ENCODE results near the gene ERGIC3. TPM values are rescaled to one million over a fixed set of nuclear protein-coding genes. Genes with fewer than 3 reads are reported as not detected.

ERGIC3 gene
- total RNA-seq, 1 donor from 2014 or later: 168 TPM

GRCh38 chr20:35562541-35563110 is 20.7 kb downstream of the ERGIC3 start:
- ATAC-seq: no peak

DNA sequence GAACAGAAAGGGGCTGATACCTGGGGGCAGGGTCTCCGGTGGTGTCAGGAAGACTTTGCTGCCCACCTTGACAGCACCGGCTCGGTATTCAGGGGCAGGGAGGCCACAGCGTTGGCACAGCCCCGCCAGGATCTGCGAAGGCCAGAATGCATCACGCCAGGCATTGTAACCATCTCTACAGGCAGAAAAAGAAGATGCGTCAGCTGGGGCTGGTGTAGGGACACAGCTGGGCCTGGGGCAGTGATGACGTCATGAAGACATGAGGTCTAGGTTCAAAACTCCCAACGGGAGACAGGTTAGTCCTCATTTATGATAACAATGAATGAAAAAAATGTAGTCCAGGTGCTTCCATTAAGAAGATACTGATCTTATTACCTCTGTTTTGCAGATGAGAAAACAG is 22.0 kb downstream of the ERGIC3 start:
- ATAC-seq: no peak

GRCh38 chr20:35564905-35565304 is 23.0 kb downstream of the ERGIC3 start:
- ATAC-seq: no peak

DNA sequence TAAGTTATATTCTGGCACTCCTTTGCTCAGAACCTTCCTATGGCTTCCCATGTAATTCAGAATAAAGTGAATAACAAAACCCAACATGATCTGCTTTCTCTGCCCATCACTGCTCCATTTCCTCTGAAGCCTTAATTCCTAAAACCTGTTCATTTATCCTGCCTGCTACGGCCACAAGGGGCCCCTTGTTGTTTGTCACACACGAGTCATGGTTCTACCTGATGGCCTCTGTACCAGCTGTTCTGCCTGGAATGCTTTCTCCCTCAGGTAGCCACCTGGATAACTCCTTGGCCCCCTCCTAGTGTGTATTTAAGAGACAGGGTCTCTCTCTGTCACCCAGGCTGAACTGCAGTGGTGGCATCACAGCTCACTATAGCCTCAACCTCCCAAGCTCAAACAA is 26.8 kb downstream of the ERGIC3 start:
- peak; percentile 64 for ATAC-seq

GRCh38 chr20:35571555-35571954 is 29.7 kb downstream of the ERGIC3 start:
- no peak for ATAC-seq

- ATAC-seq: no peak
These were observed 31.0 kb downstream of the ERGIC3 start for GRCh38 chr20:35572838-35573237.

- ATAC-seq: peak; percentile 97
These were observed 34.1 kb downstream of the ERGIC3 start for GRCh38 chr20:35575958-35576357.

- peak; percentile 35 for ATAC-seq
These were observed 34.9 kb downstream of the ERGIC3 start for GRCh38 chr20:35576816-35577215.

- no peak for ATAC-seq
These were observed 36.6 kb downstream of the ERGIC3 start for GRCh38 chr20:35578469-35578868.

DNA sequence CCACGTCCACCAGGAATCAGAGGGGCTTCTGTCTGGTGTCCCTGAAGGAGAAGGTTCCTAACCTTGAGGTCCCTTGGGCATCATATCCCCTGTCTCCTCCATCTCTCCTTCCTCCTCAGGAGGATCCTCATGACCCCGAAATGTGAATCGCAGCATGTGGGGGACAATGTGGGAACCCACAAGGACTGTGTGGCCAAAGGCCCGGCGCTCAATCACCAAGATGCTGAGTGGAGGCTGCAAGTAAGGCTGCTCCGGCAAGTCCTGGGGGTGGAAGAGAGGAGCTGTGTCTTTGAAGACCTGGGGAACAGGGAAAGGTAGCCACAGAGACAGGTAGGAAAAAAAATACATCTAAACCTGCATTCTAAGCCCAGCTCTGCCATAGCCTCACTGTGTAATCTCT is 37.3 kb downstream of the ERGIC3 start:
- no peak for ATAC-seq

DNA sequence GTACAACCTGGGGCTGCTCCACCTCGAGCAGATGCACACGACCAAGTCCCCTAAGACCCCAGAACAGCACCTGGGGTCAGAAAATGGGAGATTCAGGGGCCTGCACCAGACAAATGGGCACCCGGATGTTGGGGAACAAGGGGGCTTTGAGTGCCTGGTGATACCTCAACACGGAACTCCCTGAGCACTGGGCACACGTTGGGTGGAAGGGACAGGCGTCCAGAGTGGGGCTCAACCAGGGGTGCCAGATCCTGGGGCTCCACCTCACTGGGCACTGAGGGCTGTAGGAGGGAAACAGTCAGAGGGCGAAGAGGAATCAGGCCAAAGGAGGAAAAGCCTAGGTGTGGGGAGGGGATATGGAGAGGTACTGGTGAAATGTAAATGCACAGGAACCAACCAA is 40.3 kb downstream of the ERGIC3 start:
- no peak for ATAC-seq

DNA sequence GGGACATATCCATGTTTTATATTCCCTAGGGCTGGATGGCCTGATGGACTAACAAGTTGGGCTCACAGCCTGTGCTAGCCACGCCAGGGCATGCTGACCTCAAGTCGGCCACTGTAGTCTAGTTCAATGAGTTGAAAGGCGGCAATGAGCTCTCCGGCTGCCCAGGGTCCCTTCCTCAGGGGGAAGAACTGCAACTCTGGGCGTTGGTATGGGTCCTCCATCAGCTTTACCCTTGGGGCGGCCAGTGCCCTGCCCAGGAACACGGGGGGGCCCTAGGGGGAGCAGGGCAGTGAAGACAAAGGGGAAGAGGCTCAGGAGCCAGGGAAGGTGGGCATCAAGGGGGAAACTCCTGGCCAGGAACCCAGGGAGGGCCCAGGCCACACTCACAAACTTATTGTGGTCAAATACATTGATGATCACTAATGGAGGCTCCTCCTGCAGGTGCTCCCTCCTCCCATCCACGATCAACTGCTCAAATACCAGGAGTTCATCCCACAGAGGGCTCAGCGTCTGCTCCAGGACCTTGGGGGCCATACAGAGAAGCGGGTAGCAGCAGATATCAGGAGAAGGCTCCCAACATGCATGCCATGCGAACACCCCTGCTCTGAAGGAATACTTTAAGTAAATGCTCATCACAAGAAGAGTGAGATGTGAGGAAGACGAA is 41.0 kb downstream of the ERGIC3 start:
- ATAC-seq: no peak

DNA sequence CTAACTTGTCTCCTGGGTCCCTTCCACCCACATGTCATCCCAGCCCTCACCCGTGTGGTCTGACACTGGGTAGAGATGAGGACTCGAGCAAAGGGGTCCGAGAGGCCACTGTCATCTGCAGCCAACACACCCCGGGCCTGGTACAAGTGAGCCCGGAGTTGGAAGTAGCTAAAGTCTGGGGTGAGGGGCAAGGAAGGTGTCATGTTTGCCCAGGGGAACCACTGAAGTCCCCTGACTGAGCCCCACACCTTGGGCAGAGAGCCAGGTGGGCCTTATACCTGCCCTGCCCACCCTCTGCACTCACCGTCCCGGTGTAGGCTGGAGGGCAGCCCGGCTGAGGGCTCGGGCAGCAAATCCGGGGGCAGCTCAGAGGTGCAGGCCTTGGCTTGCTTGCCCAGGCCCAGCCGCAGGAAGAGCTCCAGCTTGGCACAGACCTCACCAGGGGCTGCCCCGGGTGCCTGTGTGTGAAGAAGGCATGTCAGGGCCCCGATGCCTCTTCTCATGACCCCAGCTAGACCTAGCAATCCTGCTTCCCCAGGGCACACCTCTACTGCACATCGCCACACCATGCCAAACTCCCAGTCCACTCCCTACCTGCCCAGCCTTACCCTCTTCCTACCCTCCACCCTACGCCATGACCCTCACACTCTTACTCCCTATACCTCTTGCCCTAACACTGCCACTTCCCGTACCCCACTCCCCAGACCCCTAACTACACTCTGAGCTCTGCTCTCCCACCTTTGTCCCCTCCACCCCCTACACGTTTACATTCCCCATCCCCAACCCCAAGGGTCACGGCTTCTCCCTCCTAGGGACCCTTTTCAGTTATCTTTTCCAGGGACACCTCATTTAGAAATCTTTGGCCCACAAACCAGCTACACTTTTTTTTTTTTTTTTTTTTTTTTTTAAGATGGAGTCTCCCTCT is 42.0 kb downstream of the ERGIC3 start:
- ATAC-seq: peak; percentile 59

GRCh38 chr20:35586751-35587425 is 45.0 kb downstream of the ERGIC3 start:
- no peak for ATAC-seq

DNA sequence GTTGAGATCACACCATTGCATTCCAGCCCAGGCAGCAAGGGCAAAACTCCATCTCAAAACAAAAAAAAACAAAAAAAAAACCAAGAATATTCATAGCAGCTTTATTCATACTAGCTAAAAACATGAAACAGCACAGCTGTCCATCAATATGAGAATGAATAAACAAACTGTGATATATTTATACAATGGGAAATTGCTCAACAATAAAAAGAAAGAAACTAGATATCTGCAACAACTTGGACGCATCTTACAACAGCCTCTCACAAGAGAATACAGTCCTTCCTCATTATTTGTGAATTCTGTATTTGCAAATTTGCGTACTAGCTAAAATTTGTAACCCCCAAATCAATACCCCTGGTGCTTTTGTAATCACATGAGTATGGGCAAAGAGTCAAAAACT is 45.6 kb downstream of the ERGIC3 start:
- ATAC-seq: no peak

- ATAC-seq: no peak
These were observed 46.5 kb downstream of the ERGIC3 start for GRCh38 chr20:35588397-35588796.

- no peak for ATAC-seq
These were observed 50.6 kb downstream of the ERGIC3 start for GRCh38 chr20:35592339-35592974.

- no peak for ATAC-seq
These were observed 53.6 kb downstream of the ERGIC3 start for GRCh38 chr20:35595456-35595855.

GRCh38 chr20:35595901-35596300 is 54.0 kb downstream of the ERGIC3 start:
- no peak for ATAC-seq

- no peak for ATAC-seq
These were observed 55.3 kb downstream of the ERGIC3 start for GRCh38 chr20:35597186-35597585.

DNA sequence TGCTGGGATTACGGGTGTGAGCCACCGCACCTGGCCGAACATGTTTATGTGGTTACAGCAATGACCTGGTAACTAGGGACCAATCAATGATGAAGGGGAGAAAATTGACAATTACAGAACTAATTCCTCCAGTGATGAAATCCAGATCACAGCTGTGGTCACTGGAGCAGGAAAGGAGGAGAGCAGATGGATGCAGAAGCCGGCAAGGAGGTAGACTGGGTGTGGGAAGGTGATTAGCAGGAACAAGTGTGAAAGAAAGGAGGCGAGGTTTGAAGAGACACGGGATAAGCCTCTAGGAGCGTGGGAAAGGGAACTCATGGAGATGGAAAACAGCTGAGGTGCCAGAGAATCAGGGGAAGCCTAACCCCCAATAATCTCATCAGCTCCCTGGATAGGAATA is 56.6 kb downstream of the ERGIC3 start:
- ATAC-seq: no peak

All from esophagus mucosa (tissue), 1 donor.